Measurements from ENCODE around the gene CAMK2B. TPM values are rescaled to one million over a fixed set of nuclear protein-coding genes. Genes with fewer than 3 reads are reported as not detected.
A peak's percentile ranks its signal among the peaks of the same experiment; 100 is the strongest.

Gene CAMK2B
- total RNA-seq, 2 experiments from 2014 or later = not detected

GRCh38 chr7:44267719-44268421 lies 57.5 kb downstream of the CAMK2B start:
- CTCF ChIA-PET = interaction anchor here (1.2 kb wide), 1 partner anchor 25 kb away, joined by 3 read pairs; no protein-coding TSS in a partner anchor
- peaks cover 1% of the 10 kb centered on the region for H3K4me1 Mint-ChIP-seq
- no peak overlapping the region for H3K27ac Mint-ChIP-seq
- no peaks in the 10 kb centered on the region for H3K9me3 Mint-ChIP-seq
- no peak for DNase-seq
- H3K27me3 Mint-ChIP-seq = no peaks in the 10 kb centered on the region
- POLR2A ChIA-PET = no interaction called here
- no peaks in the 10 kb centered on the region for H3K36me3 Mint-ChIP-seq (ENCODE audit: low read depth)
- no peak overlapping the region for H3K4me3 Mint-ChIP-seq

GRCh38 chr7:44267178-44267577 lies 58.2 kb downstream of the CAMK2B start:
- Mint-ChIP-seq H3K4me3 (no peak overlapping the region), H3K4me1 (peaks cover 1% of the 10 kb centered on the region), H3K27me3 (no peaks in the 10 kb centered on the region), H3K36me3 (ENCODE audit: low read depth) (no peaks in the 10 kb centered on the region), H3K27ac (no peak overlapping the region), H3K9me3 (no peaks in the 10 kb centered on the region)
- no peak for DNase-seq
- ChIA-PET CTCF (interaction anchor here (1.2 kb wide), 1 partner anchor 24 kb away, joined by 3 read pairs; no protein-coding TSS in a partner anchor), POLR2A (no interaction called here)

- CTCF ChIA-PET = no interaction called here
- POLR2A ChIA-PET = no interaction called here
- no peak for DNase-seq
- Mint-ChIP-seq H3K9me3 (no peaks in the 10 kb centered on the region), H3K4me3 (no peak overlapping the region), H3K36me3 (ENCODE audit: low read depth) (no peaks in the 10 kb centered on the region), H3K27me3 (no peaks in the 10 kb centered on the region), H3K4me1 (peaks cover 1% of the 10 kb centered on the region), H3K27ac (no peak overlapping the region)
Measured at GRCh38 chr7:44266526-44266925, 58.9 kb downstream of the CAMK2B start.

- Mint-ChIP-seq H3K9me3 (no peaks in the 10 kb centered on the region), H3K27me3 (no peaks in the 10 kb centered on the region), H3K4me1 (peaks cover 1% of the 10 kb centered on the region), H3K4me3 (no peak overlapping the region), H3K27ac (no peak overlapping the region), H3K36me3 (ENCODE audit: low read depth) (no peaks in the 10 kb centered on the region)
- POLR2A ChIA-PET = no interaction called here
- no peak for DNase-seq
- CTCF ChIA-PET = interaction anchor here (0.6 to 0.8 kb wide), 2 partner anchors 142 to 198 kb away, joined by 3 read pairs; no protein-coding TSS in a partner anchor
Measured at GRCh38 chr7:44265728-44266127, 59.7 kb downstream of the CAMK2B start.

- Mint-ChIP-seq H3K9me3 (no peaks in the 10 kb centered on the region), H3K4me1 (peaks cover 9% of the 10 kb centered on the region), H3K27me3 (no peaks in the 10 kb centered on the region), H3K36me3 (ENCODE audit: low read depth) (no peaks in the 10 kb centered on the region), H3K27ac (no peak overlapping the region), H3K4me3 (no peak overlapping the region)
- ChIA-PET POLR2A (no interaction called here), CTCF (interaction anchor here (0.6 kb wide), 1 partner anchor 58 kb away, joined by 3 read pairs; no protein-coding TSS in a partner anchor)
- no peak for DNase-seq
Measured at GRCh38 chr7:44264221-44264931, 61.0 kb downstream of the CAMK2B start.

GRCh38 chr7:44263326-44264082 lies 61.9 kb downstream of the CAMK2B start:
- peaks cover 13% of the 10 kb centered on the region for H3K4me1 Mint-ChIP-seq
- no peak for DNase-seq
- H3K36me3 Mint-ChIP-seq (ENCODE audit: low read depth) = no peaks in the 10 kb centered on the region
- no peaks in the 10 kb centered on the region for H3K27me3 Mint-ChIP-seq
- CTCF ChIA-PET = no interaction called here
- no peak overlapping the region for H3K27ac Mint-ChIP-seq
- POLR2A ChIA-PET = no interaction called here
- H3K4me3 Mint-ChIP-seq = no peak overlapping the region
- no peaks in the 10 kb centered on the region for H3K9me3 Mint-ChIP-seq

- Mint-ChIP-seq H3K4me3 (no peak overlapping the region), H3K9me3 (no peaks in the 10 kb centered on the region), H3K36me3 (ENCODE audit: low read depth) (no peaks in the 10 kb centered on the region), H3K4me1 (peaks cover 26% of the 10 kb centered on the region), H3K27ac (no peak overlapping the region), H3K27me3 (no peaks in the 10 kb centered on the region)
- ChIA-PET POLR2A (no interaction called here), CTCF (interaction anchor here (0.7 to 1.3 kb wide), 2 partner anchors 61 to 228 kb away, joined by 3 to 4 read pairs; partner anchors contain the start of gene YKT6)
- DNase-seq = no peak
Measured at GRCh38 chr7:44262031-44262430, 63.4 kb downstream of the CAMK2B start.

- CTCF ChIA-PET = interaction anchor here (1.3 kb wide), 1 partner anchor 60 kb away, joined by 4 read pairs; the partner anchor contains the start of gene YKT6
Measured at GRCh38 chr7:44261240-44261639, 64.2 kb downstream of the CAMK2B start.

GRCh38 chr7:44259547-44260457 lies 65.6 kb downstream of the CAMK2B start:
- CTCF ChIA-PET = interaction anchor here (1.5 kb wide), 1 partner anchor 28 kb away, joined by 3 read pairs; no protein-coding TSS in a partner anchor

More at GRCh38 chr7:44261240-44261639, 64.2 kb downstream of the CAMK2B start:
- H3K9me3 Mint-ChIP-seq = no peaks in the 10 kb centered on the region
- no peak for DNase-seq
- H3K4me3 Mint-ChIP-seq = no peak overlapping the region
- POLR2A ChIA-PET = no interaction called here
- H3K36me3 Mint-ChIP-seq (ENCODE audit: low read depth) = no peaks in the 10 kb centered on the region
- H3K27ac Mint-ChIP-seq = no peak overlapping the region
- peaks cover 26% of the 10 kb centered on the region for H3K4me1 Mint-ChIP-seq
- no peaks in the 10 kb centered on the region for H3K27me3 Mint-ChIP-seq

GRCh38 chr7:44258865-44259546 lies 66.4 kb downstream of the CAMK2B start:
- Mint-ChIP-seq H3K4me3 (no peak overlapping the region), H3K4me1 (peaks cover 26% of the 10 kb centered on the region), H3K9me3 (no peaks in the 10 kb centered on the region), H3K36me3 (ENCODE audit: low read depth) (no peaks in the 10 kb centered on the region), H3K27me3 (no peaks in the 10 kb centered on the region), H3K27ac (peak overlapping the region; percentile 94)
- DNase-seq = no peak
- CTCF ChIA-PET = interaction anchor here (1.5 to 2.1 kb wide), 2 partner anchors 18 to 29 kb away, joined by 3 to 11 read pairs; no protein-coding TSS in a partner anchor
- POLR2A ChIA-PET = no interaction called here

More at GRCh38 chr7:44259547-44260457, 65.6 kb downstream of the CAMK2B start:
- H3K9me3 Mint-ChIP-seq = no peaks in the 10 kb centered on the region
- H3K27me3 Mint-ChIP-seq = no peaks in the 10 kb centered on the region
- POLR2A ChIA-PET = no interaction called here
- H3K4me1 Mint-ChIP-seq = peaks cover 26% of the 10 kb centered on the region
- no peak for DNase-seq
- no peaks in the 10 kb centered on the region for H3K36me3 Mint-ChIP-seq (ENCODE audit: low read depth)
- no peak overlapping the region for H3K4me3 Mint-ChIP-seq
- peak overlapping the region; percentile 87 for H3K27ac Mint-ChIP-seq

- Mint-ChIP-seq H3K36me3 (ENCODE audit: low read depth) (no peaks in the 10 kb centered on the region), H3K27ac (peak overlapping the region; percentile 94), H3K4me3 (no peak overlapping the region), H3K9me3 (no peaks in the 10 kb centered on the region), H3K27me3 (no peaks in the 10 kb centered on the region), H3K4me1 (peaks cover 25% of the 10 kb centered on the region)
- POLR2A ChIA-PET = no interaction called here
- DNase-seq = no peak
- CTCF ChIA-PET = interaction anchor here (0.8 to 2.1 kb wide), 4 partner anchors 10 to 30 kb away, joined by 3 to 11 read pairs (median 3); no protein-coding TSS in a partner anchor
Measured at GRCh38 chr7:44258423-44258760, 67.0 kb downstream of the CAMK2B start.
